HepG2 (cell line): ENCODE measurements around the gene MRPL34. TPM values are rescaled to one million over a fixed set of nuclear protein-coding genes. Genes with fewer than 3 reads are reported as not detected.
A peak's percentile ranks its signal among the peaks of the same experiment; 100 is the strongest.

Experiments used
- FOSL2 ChIP-seq: sonication (generic); formaldehyde crosslinking; IDR thresholded peaks from 2 replicates; pipeline ENCODE4 v1.4.0; 2020; ENCODE audit warnings: missing genetic modification reagents
- FOXO1 ChIP-seq: sonication (generic); formaldehyde crosslinking; IDR thresholded peaks from 2 replicates; pipeline ENCODE4 v1.4.0; 2020; ENCODE audit warnings: missing genetic modification reagents
- HDAC6 ChIP-seq: fragments of 200-600 bp; sonication (generic); IDR thresholded peaks from 2 replicates; pipeline ENCODE4 v1.7.0; 2017; ENCODE audit warnings: mild to moderate bottlenecking, antibody characterized with exemption, low read length, low read depth
- MTF2 ChIP-seq: sonication (generic); formaldehyde crosslinking; IDR thresholded peaks from 2 replicates; pipeline ENCODE4 v1.5.0; 2020; ENCODE audit warnings: missing genetic modification reagents, borderline replicate concordance
- NAIF1 ChIP-seq: sonication (generic); formaldehyde crosslinking; IDR thresholded peaks from 2 replicates; pipeline ENCODE4 v1.5.0; 2020; ENCODE audit warnings: mild to moderate bottlenecking, missing genetic modification reagents, borderline replicate concordance
- NR2F6 ChIP-seq, 2 experiments: IDR thresholded peaks; 2 replicates each; pipeline ENCODE4 v1.6.1; 2016; ENCODE audit warnings: antibody characterized with exemption in 1 of 2, mild to moderate bottlenecking in 1 of 2
- NRL ChIP-seq: sonication (generic); formaldehyde crosslinking; IDR thresholded peaks from 2 replicates; pipeline ENCODE4 v1.5.0; 2020; ENCODE audit warnings: missing genetic modification reagents, mild to moderate bottlenecking, moderate library complexity, borderline replicate concordance
- POGZ ChIP-seq: sonication (generic); formaldehyde crosslinking; IDR thresholded peaks from 2 replicates; pipeline ENCODE4 v1.4.0; 2020; ENCODE audit warnings: mild to moderate bottlenecking, missing genetic modification reagents
- RAD21 ChIP-seq: fragments of 450-650 bp; formaldehyde crosslinking; IDR thresholded peaks from 2 replicates; pipeline ENCODE4 v1.5.0; 2020; ENCODE audit warnings: mild to moderate bottlenecking
- RAD51 ChIP-seq: fragments of 450-650 bp; IDR thresholded peaks from 2 replicates; pipeline ENCODE4 v1.6.1; 2016; ENCODE audit warnings: borderline replicate concordance
- SP4 ChIP-seq: sonication (generic); formaldehyde crosslinking; IDR thresholded peaks from 2 replicates; pipeline ENCODE4 v1.8.1; 2023; ENCODE audit warnings: mild to moderate bottlenecking, missing genetic modification reagents
- TBP ChIP-seq: sonication (generic); formaldehyde crosslinking; IDR thresholded peaks from 2 replicates; pipeline ENCODE4 v1.5.0; 2020; ENCODE audit warnings: missing genetic modification reagents
- TBX2 ChIP-seq: sonication (generic); formaldehyde crosslinking; IDR thresholded peaks from 2 replicates; pipeline ENCODE4 v1.5.0; 2020; ENCODE audit warnings: missing genetic modification reagents, mild to moderate bottlenecking, borderline replicate concordance
- TOE1 ChIP-seq: sonication (generic); formaldehyde crosslinking; IDR thresholded peaks from 2 replicates; pipeline ENCODE4 v1.4.0; 2020; ENCODE audit warnings: mild to moderate bottlenecking, missing genetic modification reagents
- U2AF2 ChIP-seq: fragments of 200-400 bp; formaldehyde crosslinking; IDR thresholded peaks from 2 replicates; pipeline ENCODE4 v1.6.1; 2017; ENCODE audit warnings: low read depth, mild to moderate bottlenecking, low read length
- ZMYM3 ChIP-seq: sonication (generic); formaldehyde crosslinking; IDR thresholded peaks from 2 replicates; pipeline ENCODE4 v1.5.1; 2020; ENCODE audit warnings: mild to moderate bottlenecking, missing genetic modification reagents
- ZNF12 ChIP-seq: sonication (generic); formaldehyde crosslinking; IDR thresholded peaks from 2 replicates; pipeline ENCODE4 v1.5.0; 2020; ENCODE audit warnings: missing genetic modification reagents
- ZNF253 ChIP-seq: sonication (generic); formaldehyde crosslinking; IDR thresholded peaks from 2 replicates; pipeline ENCODE4 v1.8.0; 2022; ENCODE audit warnings: mild to moderate bottlenecking, missing genetic modification reagents, borderline replicate concordance
- ZNF781 ChIP-seq: sonication (generic); formaldehyde crosslinking; IDR thresholded peaks from 2 replicates; pipeline ENCODE4 v1.5.1; 2020; ENCODE audit warnings: borderline replicate concordance, mild to moderate bottlenecking, missing genetic modification reagents; ENCODE audit errors: not compliant biosample characterization
- ZNF841 ChIP-seq: sonication (generic); formaldehyde crosslinking; IDR thresholded peaks from 2 replicates; pipeline ENCODE4 v1.8.1; 2023; ENCODE audit warnings: missing genetic modification reagents, borderline replicate concordance
- ZSCAN22 ChIP-seq: sonication (generic); formaldehyde crosslinking; IDR thresholded peaks from 2 replicates; pipeline ENCODE4 v1.4.0; 2020; ENCODE audit warnings: mild to moderate bottlenecking, missing genetic modification reagents
- ZSCAN31 ChIP-seq: sonication (generic); formaldehyde crosslinking; IDR thresholded peaks from 2 replicates; pipeline ENCODE4 v1.5.0; 2020; ENCODE audit warnings: low read depth, mild to moderate bottlenecking, missing genetic modification reagents
- polyA plus RNA-seq, 8 experiments: library from polyadenylated mRNA; depleted of rRNA in 3 of 8; stranded (reverse) in 7 of 8; unstranded in 1 of 8; fragments of >200 nt; fragmentation: Illumina TruSeq in 4 of 8; extraction: Trizol in 4 of 8; gene quantifications; 2 replicates each; pipeline versions ENCODE4 v1.2.1 to v1.2.3, GENCODE V29; 2011 to 2016; ENCODE audit warnings: low read depth in 4 of 8, missing spikeins in 1 of 8, mixed read lengths in 1 of 8; ENCODE audit not compliant: insufficient read depth in 1 of 8
- total RNA-seq, 5 experiments: library from RNA; depleted of rRNA; stranded (reverse); fragments of >200 nt; fragmentation: Illumina TruSeq; extraction: Trizol; gene quantifications; 2 replicates each; pipeline ENCODE4 v1.2.3, GENCODE V29; 2016; ENCODE audit warnings: low read depth in 1 of 5
- TF ChIP-seq, protein P1 (sequence below): sonication (generic); formaldehyde crosslinking; IDR thresholded peaks from 2 replicates; pipeline ENCODE4 v1.4.0; 2020; ENCODE audit warnings: missing genetic modification reagents
- TF ChIP-seq, protein P2 (sequence below): sonication (generic); formaldehyde crosslinking; IDR thresholded peaks from 2 replicates; pipeline ENCODE4 v1.4.0; 2020; ENCODE audit warnings: mild to moderate bottlenecking, missing genetic modification reagents
- TF ChIP-seq, protein P3 (sequence below): sonication (generic); formaldehyde crosslinking; IDR thresholded peaks from 2 replicates; pipeline ENCODE4 v1.4.0; 2020; ENCODE audit warnings: missing genetic modification reagents

Gene MRPL34
- total and polyA plus RNA-seq, 2 of the 13 experiments (the other 11 are each of a cell fraction or from before 2014, with no cell fraction given): 74.0 to 77.3 TPM

GRCh38 chr19:17305517-17306284 lies at the start of gene MRPL34 (continued):
- TF ChIP-seq MTF2 (CRISPR knock-in tag) (0 out of 2 replicates have a peak, but pooled peaks have one; percentile 47), TBX2 (CRISPR knock-in tag) (peak; percentile 28; the same call in 1 of the 2 replicates), TOE1 (CRISPR knock-in tag) (0 out of 2 replicates have a peak, but pooled peaks have one; percentile 40), HDAC6 (no peak), ZNF781 (CRISPR knock-in tag) (peak; percentile 92), FOXO1 (CRISPR knock-in tag) (peak; percentile 48; the same call in 1 of the 2 replicates), NR2F6 (IDR thresholded peaks at IDR 0.05) (0 out of 2 replicates have a peak, but pooled peaks have one; percentile 33), NR2F6 (CRISPR knock-in tag; IDR thresholded peaks at IDR 0.05) (peak; percentile 49; the same call in 1 of the 2 replicates), FOSL2 (CRISPR knock-in tag) (peak; percentile 46; the same call in 1 of the 2 replicates), U2AF2 (no peak), POGZ (CRISPR knock-in tag) (no peak), NAIF1 (CRISPR knock-in tag) (no peak; the same call in 1 of the 2 replicates), NRL (CRISPR knock-in tag) (peak; percentile 90; the same call in 1 of the 2 replicates), ZNF841 (CRISPR knock-in tag) (no peak), ZSCAN31 (peak; percentile 25; the same call in 1 of the 2 replicates), ZNF12 (CRISPR knock-in tag) (0 out of 2 replicates have a peak, but pooled peaks have one; percentile 35), RAD51 (no peak), TBP (CRISPR knock-in tag) (0 out of 2 replicates have a peak, but pooled peaks have one; percentile 49), ZNF253 (CRISPR knock-in tag) (0 out of 2 replicates have a peak, but pooled peaks have one; percentile 74), SP4 (CRISPR knock-in tag) (no peak), RAD21 (CRISPR knock-in tag) (peak; percentile 89), ZSCAN22 (CRISPR knock-in tag) (no peak), ZMYM3 (0 out of 2 replicates have a peak, but pooled peaks have one; percentile 40)
- TF ChIP-seq, protein P1, sequence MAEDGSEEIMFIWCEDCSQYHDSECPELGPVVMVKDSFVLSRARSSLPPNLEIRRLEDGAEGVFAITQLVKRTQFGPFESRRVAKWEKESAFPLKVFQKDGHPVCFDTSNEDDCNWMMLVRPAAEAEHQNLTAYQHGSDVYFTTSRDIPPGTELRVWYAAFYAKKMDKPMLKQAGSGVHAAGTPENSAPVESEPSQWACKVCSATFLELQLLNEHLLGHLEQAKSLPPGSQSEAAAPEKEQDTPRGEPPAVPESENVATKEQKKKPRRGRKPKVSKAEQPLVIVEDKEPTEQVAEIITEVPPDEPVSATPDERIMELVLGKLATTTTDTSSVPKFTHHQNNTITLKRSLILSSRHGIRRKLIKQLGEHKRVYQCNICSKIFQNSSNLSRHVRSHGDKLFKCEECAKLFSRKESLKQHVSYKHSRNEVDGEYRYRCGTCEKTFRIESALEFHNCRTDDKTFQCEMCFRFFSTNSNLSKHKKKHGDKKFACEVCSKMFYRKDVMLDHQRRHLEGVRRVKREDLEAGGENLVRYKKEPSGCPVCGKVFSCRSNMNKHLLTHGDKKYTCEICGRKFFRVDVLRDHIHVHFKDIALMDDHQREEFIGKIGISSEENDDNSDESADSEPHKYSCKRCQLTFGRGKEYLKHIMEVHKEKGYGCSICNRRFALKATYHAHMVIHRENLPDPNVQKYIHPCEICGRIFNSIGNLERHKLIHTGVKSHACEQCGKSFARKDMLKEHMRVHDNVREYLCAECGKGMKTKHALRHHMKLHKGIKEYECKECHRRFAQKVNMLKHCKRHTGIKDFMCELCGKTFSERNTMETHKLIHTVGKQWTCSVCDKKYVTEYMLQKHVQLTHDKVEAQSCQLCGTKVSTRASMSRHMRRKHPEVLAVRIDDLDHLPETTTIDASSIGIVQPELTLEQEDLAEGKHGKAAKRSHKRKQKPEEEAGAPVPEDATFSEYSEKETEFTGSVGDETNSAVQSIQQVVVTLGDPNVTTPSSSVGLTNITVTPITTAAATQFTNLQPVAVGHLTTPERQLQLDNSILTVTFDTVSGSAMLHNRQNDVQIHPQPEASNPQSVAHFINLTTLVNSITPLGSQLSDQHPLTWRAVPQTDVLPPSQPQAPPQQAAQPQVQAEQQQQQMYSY (CRISPR knock-in tag): peak; percentile 68
- TF ChIP-seq, protein P2, sequence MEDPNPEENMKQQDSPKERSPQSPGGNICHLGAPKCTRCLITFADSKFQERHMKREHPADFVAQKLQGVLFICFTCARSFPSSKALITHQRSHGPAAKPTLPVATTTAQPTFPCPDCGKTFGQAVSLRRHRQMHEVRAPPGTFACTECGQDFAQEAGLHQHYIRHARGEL (CRISPR knock-in tag): peak; percentile 66; the same call in 1 of the 2 replicates
- TF ChIP-seq, protein P3, sequence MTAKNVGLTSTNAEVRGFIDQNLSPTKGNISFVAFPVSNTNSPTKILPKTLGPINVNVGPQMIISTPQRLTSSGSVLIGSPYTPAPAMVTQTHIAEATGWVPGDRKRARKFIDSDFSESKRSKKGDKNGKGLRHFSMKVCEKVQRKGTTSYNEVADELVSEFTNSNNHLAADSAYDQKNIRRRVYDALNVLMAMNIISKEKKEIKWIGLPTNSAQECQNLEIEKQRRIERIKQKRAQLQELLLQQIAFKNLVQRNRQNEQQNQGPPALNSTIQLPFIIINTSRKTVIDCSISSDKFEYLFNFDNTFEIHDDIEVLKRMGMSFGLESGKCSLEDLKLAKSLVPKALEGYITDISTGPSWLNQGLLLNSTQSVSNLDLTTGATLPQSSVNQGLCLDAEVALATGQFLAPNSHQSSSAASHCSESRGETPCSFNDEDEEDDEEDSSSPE: peak; percentile 72
